HL-60 (cell line): ENCODE measurements around the gene RAB27A.
A peak's percentile ranks its signal among the peaks of the same experiment; 100 is the strongest.

Experiments
- DNase-seq, 2 experiments: peaks; one replicate each; pipeline ENCODE4 v3.0.0-alpha.2; 2010 to 2020; ENCODE audit warnings: low read depth in 1 of 2, low spot score in 1 of 2
- H3K27ac ChIP-seq: fragments of 250-450 bp; sonication (Bioruptor Pico); replicated peaks from 2 replicates; pipeline ENCODE4 v1.5.1; 2020; ENCODE audit warnings: mild to moderate bottlenecking, moderate library complexity
- H3K27me3 ChIP-seq: fragments of 250-450 bp; sonication (Bioruptor Pico); 2 replicates; pipeline ENCODE4 v1.5.1; 2021; ENCODE audit warnings: mild to moderate bottlenecking, moderate library complexity; ENCODE audit not compliant: insufficient read depth, poor library complexity, severe bottlenecking
- H3K4me3 ChIP-seq: replicated peaks from 2 replicates; pipeline ENCODE4 v1.5.1; 2011; ENCODE audit warnings: mild to moderate bottlenecking, control low read depth, low read length; ENCODE audit not compliant: insufficient read depth
- GABPA ChIP-seq: IDR thresholded peaks from 2 replicates; pipeline ENCODE4 v1.6.1; 2012; ENCODE audit warnings: low read depth
- POLR2AphosphoS5 ChIP-seq: IDR thresholded peaks from 2 replicates; pipeline ENCODE4 v1.6.1; 2012; ENCODE audit warnings: low read depth
- REST ChIP-seq: IDR thresholded peaks from 2 replicates; pipeline ENCODE4 v1.6.1; 2012; ENCODE audit warnings: low read depth; ENCODE audit not compliant: insufficient replicate concordance
- SPI1 ChIP-seq: IDR thresholded peaks from 2 replicates; pipeline ENCODE4 v1.6.1; 2012; ENCODE audit warnings: low read depth, mild to moderate bottlenecking, borderline replicate concordance
- TF ChIP-seq, protein P1 (sequence below): IDR thresholded peaks from one replicate; pipeline ENCODE4 v1.5.1; 2011; ENCODE audit warnings: low read length, control low read depth, inconsistent platforms; ENCODE audit not compliant: insufficient read depth

RAB27A gene

GRCh38 chr15:55224892-55225291, 64.7 kb downstream of the RAB27A start:
- Histone ChIP-seq H3K4me3 (no peak overlapping the region), H3K27ac (peak overlapping the region; percentile 93), H3K27me3 (no peaks in the 10 kb centered on the region)
- TF ChIP-seq POLR2AphosphoS5 (peak; percentile 75), SPI1 (no peak), GABPA (no peak), REST (no peak)
- TF ChIP-seq, protein P1, sequence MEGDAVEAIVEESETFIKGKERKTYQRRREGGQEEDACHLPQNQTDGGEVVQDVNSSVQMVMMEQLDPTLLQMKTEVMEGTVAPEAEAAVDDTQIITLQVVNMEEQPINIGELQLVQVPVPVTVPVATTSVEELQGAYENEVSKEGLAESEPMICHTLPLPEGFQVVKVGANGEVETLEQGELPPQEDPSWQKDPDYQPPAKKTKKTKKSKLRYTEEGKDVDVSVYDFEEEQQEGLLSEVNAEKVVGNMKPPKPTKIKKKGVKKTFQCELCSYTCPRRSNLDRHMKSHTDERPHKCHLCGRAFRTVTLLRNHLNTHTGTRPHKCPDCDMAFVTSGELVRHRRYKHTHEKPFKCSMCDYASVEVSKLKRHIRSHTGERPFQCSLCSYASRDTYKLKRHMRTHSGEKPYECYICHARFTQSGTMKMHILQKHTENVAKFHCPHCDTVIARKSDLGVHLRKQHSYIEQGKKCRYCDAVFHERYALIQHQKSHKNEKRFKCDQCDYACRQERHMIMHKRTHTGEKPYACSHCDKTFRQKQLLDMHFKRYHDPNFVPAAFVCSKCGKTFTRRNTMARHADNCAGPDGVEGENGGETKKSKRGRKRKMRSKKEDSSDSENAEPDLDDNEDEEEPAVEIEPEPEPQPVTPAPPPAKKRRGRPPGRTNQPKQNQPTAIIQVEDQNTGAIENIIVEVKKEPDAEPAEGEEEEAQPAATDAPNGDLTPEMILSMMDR: no peak
- DNase-seq: peak; percentile 94 to 95

DNA sequence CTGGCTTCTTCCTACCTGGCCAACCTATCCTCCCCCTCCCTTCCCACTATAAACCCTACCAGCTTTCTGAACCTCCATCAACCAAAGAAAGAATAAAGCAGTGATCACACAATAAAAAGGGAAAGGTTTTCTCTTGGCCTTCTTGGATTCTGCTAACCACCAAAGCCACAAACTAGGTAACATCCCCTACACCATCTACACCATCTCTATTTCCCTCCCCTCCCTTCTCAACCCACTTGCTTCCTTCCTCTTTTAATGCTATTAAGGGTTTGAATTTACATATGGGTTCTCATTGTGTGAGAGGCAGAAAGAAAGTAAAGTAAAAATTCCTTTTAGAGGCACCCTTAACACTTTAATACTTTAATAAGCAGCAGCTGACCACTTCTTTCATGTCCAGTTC, 67.0 kb downstream of the RAB27A start:
- peak overlapping the region; percentile 93 for H3K27ac ChIP-seq

More for the DNA sequence above, 67.0 kb downstream of the RAB27A start:
- DNase-seq: peak; percentile 57 to 83
- no peak overlapping the region for H3K4me3 ChIP-seq
- no peaks in the 10 kb centered on the region for H3K27me3 ChIP-seq
- TF ChIP-seq, protein P1: no peak
- TF ChIP-seq SPI1 (peak; percentile 65; the same call in 1 of the 2 replicates), REST (no peak), GABPA (peak; percentile 28; the same call in 1 of the 2 replicates), POLR2AphosphoS5 (peak; percentile 80)
